Measurements from ENCODE around the gene CASZ1.

The CASZ1 gene

DNA sequence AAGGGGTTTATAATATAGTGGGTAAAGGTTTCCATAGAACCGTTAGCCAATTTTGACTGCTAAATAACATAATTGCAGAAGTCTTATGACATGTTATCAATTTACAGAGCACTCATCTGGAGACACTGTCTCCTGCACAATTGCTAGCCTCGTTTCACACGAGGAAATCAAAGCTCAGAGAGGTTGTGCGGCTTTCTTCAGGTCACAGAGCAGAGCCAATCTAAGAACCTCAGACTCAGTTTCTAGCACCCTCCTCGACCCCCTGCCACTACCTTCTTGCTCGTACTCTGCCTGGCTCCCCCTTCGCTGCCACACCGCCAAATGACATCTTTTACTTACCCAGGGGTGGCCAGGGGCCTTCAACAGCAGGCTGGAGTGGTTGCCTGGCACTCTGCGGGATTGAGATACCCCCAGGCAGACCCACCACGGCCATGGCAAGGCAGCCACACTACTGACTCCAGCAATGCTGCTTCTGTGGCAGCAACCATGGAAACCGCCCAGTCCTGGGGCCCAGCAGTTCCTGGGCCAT is 16.0 kb upstream of the CASZ1 start:
- Histone ChIP-seq H3K27ac (ENCODE audit: low read length) (no peak overlapping the region), H3K4me3 (ENCODE audit: low read length) (no peak overlapping the region), H3K27me3 (ENCODE audit: control insufficient read depth, insufficient read depth, low read length) (no peaks in the 10 kb centered on the region), H3K36me3 (ENCODE audit: control insufficient read depth, insufficient read depth, low read length) (no peaks in the 10 kb centered on the region), H3K9me3 (ENCODE audit: control insufficient read depth, insufficient read depth, low read length) (no peaks in the 10 kb centered on the region), H3K4me1 (ENCODE audit: control insufficient read depth, insufficient read depth, low read length) (peaks cover 9% of the 10 kb centered on the region)
- WGBS (ENCODE audit: insufficient coverage, insufficient read length) = no CpG with 5 or more reads among the region's 11 CpGs
- DNase-seq (ENCODE audit: low read depth, low spot score) = no peak

- DNase-seq (ENCODE audit: low read depth, low spot score) = no peak
- Histone ChIP-seq H3K27me3 (ENCODE audit: control insufficient read depth, insufficient read depth, low read length) (no peaks in the 10 kb centered on the region), H3K27ac (ENCODE audit: low read length) (no peak overlapping the region), H3K9me3 (ENCODE audit: control insufficient read depth, insufficient read depth, low read length) (no peaks in the 10 kb centered on the region), H3K36me3 (ENCODE audit: control insufficient read depth, insufficient read depth, low read length) (no peaks in the 10 kb centered on the region), H3K4me3 (ENCODE audit: low read length) (no peak overlapping the region), H3K4me1 (ENCODE audit: control insufficient read depth, insufficient read depth, low read length) (peaks cover 4% of the 10 kb centered on the region; the same call in 1 of the 2 replicates)
- WGBS (ENCODE audit: insufficient coverage, insufficient read length) = no CpG with 5 or more reads among the region's 7 CpGs
These were observed 12.0 kb upstream of the CASZ1 start for GRCh38 chr1:10808441-10808840.

GRCh38 chr1:10806966-10807365 is 10.5 kb upstream of the CASZ1 start:
- Histone ChIP-seq H3K4me1 (ENCODE audit: control insufficient read depth, insufficient read depth, low read length) (peaks cover 4% of the 10 kb centered on the region; the same call in 1 of the 2 replicates), H3K4me3 (ENCODE audit: low read length) (no peak overlapping the region), H3K36me3 (ENCODE audit: control insufficient read depth, insufficient read depth, low read length) (no peaks in the 10 kb centered on the region), H3K27me3 (ENCODE audit: control insufficient read depth, insufficient read depth, low read length) (no peaks in the 10 kb centered on the region), H3K27ac (ENCODE audit: low read length) (no peak overlapping the region), H3K9me3 (ENCODE audit: control insufficient read depth, insufficient read depth, low read length) (no peaks in the 10 kb centered on the region)
- no peak for DNase-seq (ENCODE audit: low read depth, low spot score)
- 100% methylated on average over 4 of the region's 5 CpGs for WGBS (ENCODE audit: insufficient coverage, insufficient read length)

GRCh38 chr1:10803971-10804820 is 7.8 kb upstream of the CASZ1 start:
- DNase-seq (ENCODE audit: low read depth, low spot score) = no peak
- H3K4me3 ChIP-seq (ENCODE audit: low read length) = no peak overlapping the region
- no peaks in the 10 kb centered on the region for H3K36me3 ChIP-seq (ENCODE audit: control insufficient read depth, insufficient read depth, low read length)
- H3K27ac ChIP-seq (ENCODE audit: low read length) = no peak overlapping the region
- H3K27me3 ChIP-seq (ENCODE audit: control insufficient read depth, insufficient read depth, low read length) = no peaks in the 10 kb centered on the region
- no CpG with 5 or more reads among the region's 21 CpGs for WGBS (ENCODE audit: insufficient coverage, insufficient read length)
- no peaks in the 10 kb centered on the region for H3K9me3 ChIP-seq (ENCODE audit: control insufficient read depth, insufficient read depth, low read length)
- H3K4me1 ChIP-seq (ENCODE audit: control insufficient read depth, insufficient read depth, low read length) = peaks cover 4% of the 10 kb centered on the region

GRCh38 chr1:10802944-10803715 is 6.7 kb upstream of the CASZ1 start:
- Histone ChIP-seq H3K9me3 (ENCODE audit: control insufficient read depth, insufficient read depth, low read length) (no peaks in the 10 kb centered on the region), H3K27me3 (ENCODE audit: control insufficient read depth, insufficient read depth, low read length) (no peaks in the 10 kb centered on the region), H3K4me1 (ENCODE audit: control insufficient read depth, insufficient read depth, low read length) (peaks cover 4% of the 10 kb centered on the region), H3K36me3 (ENCODE audit: control insufficient read depth, insufficient read depth, low read length) (no peaks in the 10 kb centered on the region), H3K27ac (ENCODE audit: low read length) (no peak overlapping the region), H3K4me3 (ENCODE audit: low read length) (no peak overlapping the region)
- no CpG with 5 or more reads among the region's 12 CpGs for WGBS (ENCODE audit: insufficient coverage, insufficient read length)
- DNase-seq (ENCODE audit: low read depth, low spot score) = no peak

DNA sequence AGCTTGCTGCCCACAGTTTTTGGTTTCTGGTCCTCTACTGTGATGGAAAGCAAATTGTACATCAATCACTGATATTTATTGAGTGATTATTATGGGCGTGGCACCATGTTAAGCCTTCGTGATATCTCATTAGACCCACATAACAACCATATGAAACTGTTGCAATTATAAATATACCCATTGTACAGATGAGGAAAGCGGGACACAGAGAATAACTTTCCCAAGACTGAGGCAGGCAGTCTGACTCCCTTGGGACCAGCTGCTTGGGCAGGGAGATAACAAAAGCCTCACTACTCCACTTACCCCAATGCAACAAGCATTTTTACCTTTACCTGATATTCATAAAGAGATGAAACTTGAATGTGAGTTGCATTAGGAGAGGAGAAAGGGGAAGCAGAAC is 4.3 kb upstream of the CASZ1 start:
- H3K27me3 ChIP-seq (ENCODE audit: control insufficient read depth, insufficient read depth, low read length) = no peaks in the 10 kb centered on the region

GRCh38 chr1:10799726-10800125 is 3.3 kb upstream of the CASZ1 start:
- DNase-seq (ENCODE audit: low read depth, low spot score) = no peak
- no peak overlapping the region for H3K27ac ChIP-seq (ENCODE audit: low read length)
- H3K4me3 ChIP-seq (ENCODE audit: low read length) = no peak overlapping the region
- peaks cover 4% of the 10 kb centered on the region for H3K4me1 ChIP-seq (ENCODE audit: control insufficient read depth, insufficient read depth, low read length)
- no peaks in the 10 kb centered on the region for H3K9me3 ChIP-seq (ENCODE audit: control insufficient read depth, insufficient read depth, low read length)
- no peaks in the 10 kb centered on the region for H3K36me3 ChIP-seq (ENCODE audit: control insufficient read depth, insufficient read depth, low read length)
- peaks cover 7% of the 10 kb centered on the region; the same call in 1 of the 2 replicates for H3K27me3 ChIP-seq (ENCODE audit: control insufficient read depth, insufficient read depth, low read length)
- WGBS (ENCODE audit: insufficient coverage, insufficient read length) = no CpG with 5 or more reads among the region's 6 CpGs

More for the DNA sequence above, 4.3 kb upstream of the CASZ1 start:
- Histone ChIP-seq H3K9me3 (ENCODE audit: control insufficient read depth, insufficient read depth, low read length) (no peaks in the 10 kb centered on the region), H3K4me1 (ENCODE audit: control insufficient read depth, insufficient read depth, low read length) (peaks cover 4% of the 10 kb centered on the region), H3K27ac (ENCODE audit: low read length) (no peak overlapping the region), H3K4me3 (ENCODE audit: low read length) (no peak overlapping the region), H3K36me3 (ENCODE audit: control insufficient read depth, insufficient read depth, low read length) (no peaks in the 10 kb centered on the region)
- WGBS (ENCODE audit: insufficient coverage, insufficient read length) = no CpG with 5 or more reads among the region's 3 CpGs
- no peak for DNase-seq (ENCODE audit: low read depth, low spot score)

- WGBS (ENCODE audit: insufficient coverage, insufficient read length) = no CpG with 5 or more reads among the region's 41 CpGs
- DNase-seq (ENCODE audit: low read depth, low spot score) = no peak
- H3K27me3 ChIP-seq (ENCODE audit: control insufficient read depth, insufficient read depth, low read length) = peaks cover 14% of the 10 kb centered on the region; the same call in 1 of the 2 replicates
- H3K4me1 ChIP-seq (ENCODE audit: control insufficient read depth, insufficient read depth, low read length) = peaks cover 3% of the 10 kb centered on the region; the same call in 1 of the 2 replicates
- no peaks in the 10 kb centered on the region for H3K9me3 ChIP-seq (ENCODE audit: control insufficient read depth, insufficient read depth, low read length)
- H3K4me3 ChIP-seq (ENCODE audit: low read length) = peak overlapping the region; percentile 26; the same call in 1 of the 2 replicates
- no peak overlapping the region for H3K27ac ChIP-seq (ENCODE audit: low read length)
- no peaks in the 10 kb centered on the region for H3K36me3 ChIP-seq (ENCODE audit: control insufficient read depth, insufficient read depth, low read length)
These were observed 997 bp downstream of the CASZ1 start for GRCh38 chr1:10795276-10796021.

DNA sequence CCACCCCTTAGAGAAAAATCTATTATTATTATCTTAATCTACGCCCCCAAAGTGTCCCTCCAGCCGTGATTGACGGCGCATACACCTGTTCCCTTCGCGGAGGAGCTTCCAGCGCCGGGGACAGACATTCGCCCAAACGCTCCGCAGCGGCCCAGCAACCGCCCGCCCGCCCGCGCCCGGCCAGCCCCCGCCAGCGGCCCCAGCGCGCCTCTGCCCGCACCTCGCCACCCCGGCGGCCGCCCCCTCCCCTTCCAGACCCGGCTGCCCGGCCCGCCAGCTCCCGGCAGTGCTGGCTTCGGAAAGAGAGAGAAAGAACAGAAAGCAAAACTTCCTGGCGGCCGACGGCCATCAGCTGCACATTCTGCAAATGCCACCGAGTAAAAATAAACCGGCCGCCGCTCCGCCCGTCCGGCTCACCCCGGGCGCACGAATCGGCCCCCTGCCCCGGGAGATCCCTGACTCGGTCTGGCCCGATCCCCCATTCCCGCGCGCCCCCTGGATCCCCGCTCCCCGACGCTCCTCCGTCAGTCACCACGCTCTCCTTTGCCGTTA is 1.6 kb downstream of the CASZ1 start:
- Histone ChIP-seq H3K4me3 (ENCODE audit: low read length) (peak overlapping the region; percentile 26; the same call in 1 of the 2 replicates), H3K27ac (ENCODE audit: low read length) (no peak overlapping the region)

More for the DNA sequence above, 1.6 kb downstream of the CASZ1 start:
- no peaks in the 10 kb centered on the region for H3K36me3 ChIP-seq (ENCODE audit: control insufficient read depth, insufficient read depth, low read length)
- 0 out of 2 replicates have a peak, but pooled peaks cover 3% of the 10 kb centered on the region for H3K4me1 ChIP-seq (ENCODE audit: control insufficient read depth, insufficient read depth, low read length)
- DNase-seq (ENCODE audit: low read depth, low spot score) = no peak
- H3K27me3 ChIP-seq (ENCODE audit: control insufficient read depth, insufficient read depth, low read length) = peaks cover 14% of the 10 kb centered on the region; the same call in 1 of the 2 replicates
- WGBS (ENCODE audit: insufficient coverage, insufficient read length) = no CpG with 5 or more reads among the region's 58 CpGs
- no peaks in the 10 kb centered on the region for H3K9me3 ChIP-seq (ENCODE audit: control insufficient read depth, insufficient read depth, low read length)

Measured in iPS DF 6.9 (cell line).